ENCODE results near the gene SLC16A8.
"Not testable (repeated sequence)": the region's sequence is repeated elsewhere in the genome, so short reads cannot be mapped to it uniquely, and the experiment has no call there.

Gene SLC16A8

DNA sequence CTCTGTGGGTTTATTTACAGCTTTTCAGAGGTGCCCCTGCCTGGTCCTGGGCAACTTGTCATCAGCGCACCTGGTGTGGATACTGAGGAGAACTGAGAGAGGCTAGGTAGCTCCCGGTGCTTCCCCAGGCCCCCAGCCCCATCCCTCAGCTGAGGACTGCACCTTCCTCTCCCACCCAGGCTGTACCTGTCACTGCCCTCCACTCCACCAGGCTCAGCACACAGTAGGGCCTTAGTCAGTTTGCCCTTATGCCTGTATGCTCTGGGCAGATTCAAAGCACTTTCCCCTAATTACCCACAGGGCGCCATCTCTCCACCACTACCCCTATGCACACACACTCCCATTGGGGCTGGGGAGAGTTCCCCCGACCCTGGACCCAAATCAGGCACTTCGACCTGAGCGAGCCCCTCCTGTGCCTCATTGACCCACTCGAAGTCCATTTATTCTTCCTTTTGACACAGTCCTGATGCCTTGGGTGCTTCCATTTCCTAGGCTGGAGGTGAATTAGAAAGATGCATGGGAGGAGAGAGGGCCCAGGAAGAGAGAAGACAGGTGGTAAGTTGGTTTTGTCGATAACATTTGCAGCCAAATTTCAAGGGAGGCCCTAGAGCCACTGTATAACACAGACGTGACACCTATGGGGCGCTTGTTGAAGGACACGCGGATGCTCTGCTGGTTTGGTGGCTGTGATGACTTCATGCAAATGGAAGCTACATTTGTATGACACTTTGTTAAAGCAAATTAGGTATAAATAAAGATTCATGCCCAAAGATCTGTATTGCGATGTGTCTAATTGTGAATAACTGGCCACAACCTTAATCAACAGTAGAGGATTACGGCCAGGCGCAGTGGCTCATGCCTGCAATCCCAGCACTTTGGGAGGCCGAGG, 40.6 kb downstream of the SLC16A8 start:
- no peak for DNase-seq (ENCODE audit: low read depth in 2 of 2)

DNA sequence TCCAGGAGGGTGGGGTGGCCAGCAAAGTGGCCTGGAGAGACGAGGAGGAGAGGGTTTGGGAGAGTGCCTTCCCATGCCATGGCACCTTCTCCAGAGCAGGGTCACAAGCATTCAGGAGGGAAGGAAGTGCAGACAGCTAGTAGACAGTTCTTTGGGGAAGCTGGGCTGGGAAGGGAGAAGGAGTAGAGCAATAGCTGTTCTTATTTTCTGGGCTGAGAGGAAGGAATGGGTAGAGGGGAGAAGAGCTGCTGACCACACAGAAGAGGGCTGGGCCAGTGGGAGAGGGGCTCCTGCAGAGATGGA, 41.5 kb downstream of the SLC16A8 start:
- no peak for DNase-seq (ENCODE audit: low read depth in 2 of 2)

DNA sequence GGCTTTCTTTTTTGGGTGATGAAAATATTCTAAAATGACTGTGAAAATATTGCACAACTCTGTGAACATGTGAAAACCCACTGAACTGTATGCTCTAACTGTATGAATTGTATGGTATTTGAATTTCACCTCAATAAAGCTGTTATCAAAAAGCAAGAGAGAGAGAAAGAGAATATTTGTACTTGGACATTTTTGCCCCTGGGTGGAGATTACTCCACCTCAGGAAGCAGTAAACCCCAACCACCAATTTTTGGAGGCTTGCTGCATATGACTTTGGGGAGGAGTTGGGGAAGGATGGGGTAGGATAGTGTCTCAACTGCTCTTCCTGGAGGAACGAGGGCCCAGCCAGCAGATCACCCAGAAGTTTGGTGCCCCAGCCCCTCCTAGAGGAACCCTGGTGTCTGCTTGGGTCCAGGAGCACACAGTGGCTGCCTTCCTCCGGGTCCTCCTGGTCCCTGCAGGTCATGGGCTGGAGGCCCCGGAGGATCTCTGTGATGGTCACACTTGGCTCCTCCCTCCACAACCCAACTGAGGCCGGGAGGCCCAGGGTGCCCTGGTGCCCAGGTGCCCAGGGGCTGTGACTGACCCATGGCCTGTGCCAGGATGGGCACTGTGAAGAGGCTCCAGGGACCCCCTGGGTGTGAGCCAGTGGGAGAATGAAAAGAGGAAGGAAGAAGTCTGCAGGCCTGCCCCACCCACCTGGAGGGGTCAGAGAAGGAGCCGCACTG, 42.1 kb downstream of the SLC16A8 start:
- no peak for DNase-seq (ENCODE audit: low read depth in 2 of 2)

DNA sequence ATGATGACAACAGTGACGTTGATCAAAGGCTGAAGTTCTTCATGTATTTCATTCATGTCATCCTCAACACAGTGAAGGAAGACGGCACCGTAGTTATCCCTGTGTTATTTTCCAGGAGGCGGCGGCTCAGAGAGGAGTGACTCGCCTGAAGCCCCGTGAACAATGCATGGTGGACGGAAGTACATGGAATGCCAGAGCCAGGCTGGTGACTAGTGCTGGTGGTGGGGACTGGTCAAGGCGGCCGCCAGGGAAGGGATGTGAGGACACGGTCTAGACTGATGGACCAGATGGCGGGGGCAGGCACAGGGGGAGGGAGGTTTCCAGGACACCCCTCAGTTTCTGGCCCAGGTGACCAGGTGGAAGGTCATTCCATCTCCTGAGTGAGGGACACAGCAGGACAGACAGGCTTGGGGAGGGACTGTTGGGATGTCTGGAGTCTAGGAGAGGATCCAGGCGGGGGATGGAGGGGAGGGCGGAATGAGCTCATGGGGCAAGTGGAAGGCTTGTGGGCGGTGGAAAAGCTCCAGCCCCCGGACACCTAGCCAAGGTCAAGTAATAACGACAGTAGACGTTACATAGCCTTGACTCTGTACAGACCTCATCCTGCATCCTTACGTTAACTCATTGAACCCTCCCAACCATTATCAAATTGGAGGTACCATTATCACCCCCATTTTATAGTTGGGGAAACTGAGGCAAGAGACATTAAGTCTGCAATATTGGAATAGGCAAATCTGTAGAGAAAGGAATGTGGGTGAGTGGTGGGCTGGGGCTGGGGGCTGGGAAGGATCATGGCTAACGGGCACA, 42.8 kb downstream of the SLC16A8 start:
- DNase-seq (ENCODE audit: low read depth in 2 of 2): no peak

DNA sequence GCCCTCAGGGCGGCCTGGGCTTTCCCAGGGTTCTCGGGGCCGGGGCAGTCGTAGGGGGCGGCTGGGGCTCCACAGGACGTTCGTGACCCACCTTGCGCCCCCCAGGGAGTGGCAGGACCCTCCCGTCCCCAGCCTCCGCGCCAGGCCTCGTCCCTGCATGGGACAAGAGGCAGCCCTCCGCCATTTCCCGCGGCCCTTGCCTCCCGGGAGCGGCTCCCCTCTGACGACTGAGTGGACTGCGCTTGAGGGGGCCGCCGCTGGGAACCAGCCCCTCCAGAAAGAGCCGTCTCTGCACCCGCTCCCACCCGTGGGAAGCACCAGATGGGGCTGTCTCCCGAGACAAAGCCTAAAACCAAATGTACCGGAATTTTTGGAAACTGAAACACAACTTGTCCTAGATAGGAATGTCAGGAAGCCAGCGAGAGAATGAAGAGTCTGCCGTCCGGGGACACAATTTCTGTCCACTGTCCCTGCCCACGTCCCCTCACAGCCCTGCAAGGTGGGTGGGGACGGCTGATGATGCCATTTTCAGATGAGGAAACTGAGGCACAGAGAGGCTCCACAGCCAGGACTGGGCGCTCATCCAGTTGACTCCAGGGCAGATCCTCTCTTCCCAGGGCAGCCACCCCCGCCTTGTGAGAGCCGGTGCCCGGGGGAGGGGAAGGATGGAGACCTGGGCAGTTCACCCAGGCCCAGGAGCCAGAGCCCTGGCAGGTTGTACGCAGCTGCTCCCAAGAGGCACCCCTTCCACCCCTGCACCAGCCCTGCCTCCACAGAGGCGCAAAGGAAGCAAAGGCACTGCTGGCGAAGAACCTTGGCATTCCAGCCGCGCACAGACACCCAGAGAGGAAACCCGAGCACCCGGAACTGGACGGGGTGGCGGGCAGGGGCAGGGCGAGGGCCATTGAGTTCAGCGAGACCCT, 44.8 kb downstream of the SLC16A8 start:
- no peak for DNase-seq (ENCODE audit: low read depth in 2 of 2)

DNA sequence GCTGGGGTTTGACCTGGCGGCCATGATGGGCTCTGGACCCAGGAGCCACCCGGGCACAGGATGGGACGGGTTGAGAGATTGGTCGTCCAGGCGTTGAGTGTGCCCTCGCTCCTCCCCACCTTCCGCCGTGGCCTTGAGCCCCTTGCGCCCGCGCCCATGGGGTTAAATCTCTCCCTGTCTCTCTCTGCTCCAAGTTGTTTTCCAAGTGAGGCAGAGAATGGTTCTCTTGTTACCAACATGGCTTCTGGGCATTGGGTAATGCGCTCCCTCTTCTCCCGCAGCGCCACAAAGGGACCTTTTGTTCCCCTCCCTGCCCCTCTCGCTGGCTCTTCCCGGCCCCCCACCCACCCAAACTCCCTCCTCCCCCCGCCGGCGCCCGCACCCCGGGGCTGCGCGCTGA, 45.6 kb downstream of the SLC16A8 start:
- DNase-seq (ENCODE audit: low read depth in 2 of 2): no peak

DNA sequence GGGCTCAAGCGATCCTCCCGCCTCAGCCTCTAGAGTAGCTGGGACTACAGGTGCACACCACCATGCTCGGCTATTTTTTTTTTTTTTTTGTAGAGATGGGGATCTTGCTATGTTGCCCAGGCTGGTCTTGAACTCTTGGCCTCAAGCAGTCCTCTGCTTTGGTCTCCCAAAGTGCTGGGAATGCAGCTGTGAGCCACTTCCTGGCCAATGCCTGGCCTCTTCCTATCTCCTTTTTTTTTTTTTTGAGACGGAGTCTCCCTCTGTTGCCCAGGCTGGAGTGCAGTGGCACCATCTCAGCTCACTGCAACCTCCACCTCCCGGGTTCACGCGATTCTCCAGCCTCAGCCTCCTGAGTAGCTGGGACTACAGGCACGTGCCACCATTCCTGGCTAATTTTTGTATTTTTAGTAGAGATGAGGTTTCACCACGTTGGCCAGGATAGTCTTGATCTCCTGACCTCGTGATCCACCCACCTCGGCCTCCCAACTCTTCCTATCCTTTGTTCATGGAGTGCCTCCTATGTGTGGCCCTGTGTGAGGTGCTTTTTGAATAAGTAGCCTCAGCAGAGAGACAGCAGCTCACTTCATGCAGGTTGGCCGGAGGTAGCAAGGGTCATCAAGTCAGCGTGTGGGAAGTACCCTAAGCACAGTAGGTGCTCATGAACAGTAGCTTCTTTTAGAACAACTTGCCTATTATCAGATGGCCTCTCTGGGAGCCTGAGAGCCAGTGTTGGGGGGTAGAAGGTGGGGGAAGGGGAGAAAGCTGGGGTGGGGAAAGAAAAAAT, 46.4 kb downstream of the SLC16A8 start:
- DNase-seq (ENCODE audit: low read depth in 2 of 2): not testable (repeated sequence)

DNA sequence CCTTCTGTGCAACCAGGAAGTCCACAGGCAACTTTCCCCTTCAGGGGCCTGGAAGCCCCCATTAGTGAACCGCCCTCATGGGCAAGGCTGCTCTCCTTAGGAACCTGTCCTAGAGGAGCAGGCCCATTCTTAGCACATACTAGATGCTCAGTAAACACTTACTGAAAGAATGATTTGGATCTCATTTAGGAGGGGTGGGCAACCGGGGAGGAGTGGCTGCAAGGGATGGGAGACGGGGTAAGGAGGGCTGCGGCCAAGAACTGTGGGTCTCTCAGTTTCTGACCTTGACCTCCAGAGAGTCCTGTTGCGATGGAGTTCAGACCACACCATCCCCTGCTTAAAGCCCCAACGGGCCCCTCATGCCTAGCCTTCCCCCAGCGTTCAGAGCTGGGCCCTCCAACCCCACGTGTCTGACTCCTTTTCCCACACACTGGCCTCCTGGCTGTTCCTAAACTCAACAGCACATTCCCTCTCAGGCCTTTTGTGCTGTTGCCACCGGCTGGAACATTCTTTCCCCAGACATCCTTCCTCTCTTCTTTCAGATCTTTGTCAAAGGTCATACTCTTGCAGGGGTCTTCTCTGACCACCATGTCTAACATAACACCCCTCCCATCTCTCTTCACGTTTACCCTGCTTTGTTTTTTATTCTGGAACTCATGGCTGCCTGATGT, 47.5 kb downstream of the SLC16A8 start:
- no peak for DNase-seq (ENCODE audit: low read depth in 2 of 2)

DNA sequence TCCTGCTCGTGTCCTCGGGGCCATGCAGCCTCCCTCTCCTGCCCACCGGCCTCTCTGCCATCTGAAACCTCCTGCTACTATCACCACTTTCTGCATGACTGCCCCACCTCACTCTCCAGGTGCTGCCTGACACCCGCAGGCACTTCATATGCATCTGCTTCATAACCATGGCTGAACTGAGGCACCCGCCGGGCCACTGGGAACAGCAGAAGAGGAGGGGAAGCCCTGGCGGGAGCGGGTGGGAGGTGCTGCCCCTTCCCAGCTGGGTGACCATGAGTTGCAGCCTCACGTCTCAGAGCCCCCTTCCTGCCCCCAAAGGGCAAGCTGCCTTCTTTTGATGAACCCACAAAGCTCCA, 48.5 kb downstream of the SLC16A8 start:
- no peak for DNase-seq (ENCODE audit: low read depth in 2 of 2)

DNA sequence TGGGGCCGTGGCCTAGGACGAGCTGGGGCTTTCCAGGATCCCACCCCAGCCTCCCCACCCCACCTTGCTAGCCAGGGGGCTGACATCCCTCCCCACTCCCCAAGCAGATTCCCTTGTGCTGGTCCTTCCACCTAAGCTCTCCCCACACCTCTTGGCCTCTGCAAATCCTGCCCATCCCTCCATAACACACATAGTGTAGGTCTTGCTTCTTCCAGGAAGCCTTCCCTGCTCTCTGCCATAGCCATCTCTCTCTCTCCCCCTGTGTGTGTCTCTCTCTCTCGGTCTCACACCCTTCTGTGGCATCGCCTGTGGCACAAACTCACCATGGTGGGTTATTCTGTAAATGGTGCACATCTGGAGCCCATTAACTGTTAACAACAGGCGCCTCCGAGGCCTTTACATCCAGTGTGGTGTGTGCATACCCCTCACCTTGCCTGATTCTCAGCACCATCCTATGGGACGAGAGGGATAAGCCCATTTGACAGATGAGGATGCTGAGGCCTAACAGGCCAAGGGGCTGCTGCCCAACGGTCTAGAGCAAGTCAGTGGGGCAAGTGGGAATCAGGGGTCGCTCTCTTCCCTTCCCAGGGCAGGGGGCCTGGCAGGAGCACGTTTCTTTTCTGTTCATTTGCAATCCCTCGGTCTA, 49.0 kb downstream of the SLC16A8 start:
- no peak for DNase-seq (ENCODE audit: low read depth in 2 of 2)

DNA sequence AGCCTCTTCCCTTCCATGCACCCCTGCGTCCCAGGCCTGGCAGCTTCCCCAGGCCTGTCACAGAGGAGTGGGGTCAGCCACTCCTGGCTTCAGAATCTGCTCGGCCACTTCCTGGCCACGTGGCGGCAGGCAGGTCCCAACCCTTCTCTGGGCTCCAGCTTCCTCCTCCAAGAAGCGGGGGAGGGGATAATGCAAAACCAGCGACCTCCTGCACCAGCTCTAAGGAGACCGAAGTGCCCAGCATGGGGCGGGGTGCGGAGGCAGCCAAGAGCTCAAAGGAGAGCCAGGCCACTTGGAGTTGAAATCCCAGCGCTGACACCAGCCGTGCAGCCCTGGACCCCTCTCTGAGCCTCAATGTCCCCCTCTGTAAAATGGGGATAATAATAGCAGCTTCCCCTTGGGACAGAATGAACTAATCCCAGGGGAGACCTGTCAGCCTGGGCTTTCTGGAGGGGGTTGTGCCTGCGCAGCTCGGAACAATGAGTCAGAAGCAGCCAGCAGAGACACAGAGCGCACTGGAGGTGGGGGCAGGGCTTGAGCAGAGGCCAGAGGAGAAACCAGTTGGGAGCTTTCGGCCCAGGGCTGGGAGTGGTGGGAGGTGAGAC, 49.6 kb downstream of the SLC16A8 start:
- DNase-seq (ENCODE audit: low read depth in 2 of 2): no peak

DNA sequence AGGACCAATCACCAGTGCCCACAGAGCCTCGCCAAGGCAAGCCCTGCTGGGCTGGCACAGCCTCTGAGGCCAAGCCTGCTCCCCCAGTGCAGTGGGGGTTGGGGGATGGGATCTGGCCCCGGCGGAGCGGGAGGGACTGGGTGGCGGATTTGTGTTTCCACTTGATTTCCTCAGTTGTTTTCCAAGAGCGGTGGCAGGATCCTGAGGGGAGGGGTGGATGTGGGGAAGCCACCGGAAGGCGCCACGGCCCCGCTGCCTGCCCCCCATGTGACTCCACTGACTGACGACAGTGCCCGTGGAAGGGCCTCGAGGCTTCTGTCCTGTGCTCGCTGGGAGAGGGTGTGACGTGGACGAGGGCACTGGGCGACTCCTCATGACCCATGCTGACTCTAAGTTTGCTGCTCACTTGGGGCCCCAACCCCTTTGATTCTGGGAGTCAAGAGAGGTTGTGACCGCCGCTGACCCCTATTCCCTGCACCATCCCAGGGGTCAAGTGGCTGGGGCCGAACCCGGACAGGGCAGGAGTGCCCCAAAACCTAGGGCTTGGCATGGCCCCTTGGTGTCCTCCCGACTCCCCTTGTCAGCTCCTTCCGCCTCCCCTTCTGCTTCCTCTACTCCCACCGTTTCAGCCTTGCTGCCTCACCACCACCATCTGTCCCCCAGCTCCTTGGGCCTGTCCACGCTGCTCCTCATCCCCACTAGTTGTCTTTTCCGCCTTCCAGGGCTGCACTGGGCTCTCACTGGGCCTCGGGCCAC, 50.3 kb downstream of the SLC16A8 start:
- no peak for DNase-seq (ENCODE audit: low read depth in 2 of 2)

DNA sequence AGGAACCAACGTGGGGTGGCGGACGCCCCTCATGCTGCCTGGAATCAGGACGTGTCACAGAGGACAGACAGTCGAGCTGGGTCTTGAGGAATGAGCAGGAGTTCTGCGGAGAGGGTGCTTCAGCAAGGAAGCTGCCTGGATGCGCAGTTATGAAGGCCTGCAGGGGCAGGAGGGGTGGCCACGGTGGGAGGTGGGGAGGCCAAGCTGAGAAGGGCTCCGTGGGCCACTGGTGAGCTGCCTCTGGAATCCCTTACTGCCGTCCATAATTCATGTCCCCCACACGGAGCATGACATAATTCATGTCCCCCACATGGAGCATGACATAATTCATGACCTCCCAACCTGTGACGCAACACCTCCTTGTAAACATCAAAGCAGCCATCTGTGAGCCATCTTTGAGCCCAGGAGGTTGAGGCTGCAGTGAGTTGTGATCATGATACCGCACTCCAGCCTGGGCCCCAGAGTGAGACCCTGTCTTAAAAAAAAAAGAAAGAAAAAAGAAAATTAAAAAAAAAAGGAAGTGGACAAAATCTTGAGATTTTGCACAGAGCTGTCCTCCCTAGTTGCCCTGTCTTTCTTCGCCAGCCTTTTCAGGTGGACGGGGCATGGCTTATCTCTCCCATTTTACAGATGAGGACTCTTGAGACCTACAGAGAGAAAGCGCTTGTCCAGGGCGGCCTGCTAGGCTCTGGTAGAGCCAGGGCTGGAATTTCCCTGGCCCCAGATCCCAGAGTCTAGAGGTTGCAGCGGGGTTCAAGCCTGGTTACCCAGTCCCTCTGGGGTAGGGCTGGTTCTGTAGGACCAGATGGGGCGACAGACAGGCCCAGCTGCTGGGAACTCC, 51.1 kb downstream of the SLC16A8 start:
- no peak for DNase-seq (ENCODE audit: low read depth in 2 of 2)

DNA sequence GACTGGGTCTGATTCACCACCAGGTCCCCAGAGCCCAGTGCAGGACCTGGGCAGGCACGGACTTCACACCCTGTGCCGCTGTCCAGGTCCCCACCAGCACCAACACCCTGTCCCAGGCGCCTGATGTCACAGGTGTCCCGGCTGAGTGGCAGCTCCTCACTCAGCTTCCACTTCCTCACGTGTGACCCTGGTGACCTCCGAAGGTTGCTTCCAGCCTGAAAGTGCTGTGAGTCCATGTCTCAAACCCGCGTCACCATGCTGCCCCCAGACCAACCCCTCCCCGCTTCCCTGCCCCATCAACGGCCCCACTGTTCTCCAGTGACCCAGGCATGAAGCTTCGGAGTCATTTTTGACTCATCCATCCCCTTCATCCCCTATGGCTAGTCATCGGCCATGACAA, 52.5 kb downstream of the SLC16A8 start:
- DNase-seq (ENCODE audit: low read depth in 2 of 2): no peak

DNA sequence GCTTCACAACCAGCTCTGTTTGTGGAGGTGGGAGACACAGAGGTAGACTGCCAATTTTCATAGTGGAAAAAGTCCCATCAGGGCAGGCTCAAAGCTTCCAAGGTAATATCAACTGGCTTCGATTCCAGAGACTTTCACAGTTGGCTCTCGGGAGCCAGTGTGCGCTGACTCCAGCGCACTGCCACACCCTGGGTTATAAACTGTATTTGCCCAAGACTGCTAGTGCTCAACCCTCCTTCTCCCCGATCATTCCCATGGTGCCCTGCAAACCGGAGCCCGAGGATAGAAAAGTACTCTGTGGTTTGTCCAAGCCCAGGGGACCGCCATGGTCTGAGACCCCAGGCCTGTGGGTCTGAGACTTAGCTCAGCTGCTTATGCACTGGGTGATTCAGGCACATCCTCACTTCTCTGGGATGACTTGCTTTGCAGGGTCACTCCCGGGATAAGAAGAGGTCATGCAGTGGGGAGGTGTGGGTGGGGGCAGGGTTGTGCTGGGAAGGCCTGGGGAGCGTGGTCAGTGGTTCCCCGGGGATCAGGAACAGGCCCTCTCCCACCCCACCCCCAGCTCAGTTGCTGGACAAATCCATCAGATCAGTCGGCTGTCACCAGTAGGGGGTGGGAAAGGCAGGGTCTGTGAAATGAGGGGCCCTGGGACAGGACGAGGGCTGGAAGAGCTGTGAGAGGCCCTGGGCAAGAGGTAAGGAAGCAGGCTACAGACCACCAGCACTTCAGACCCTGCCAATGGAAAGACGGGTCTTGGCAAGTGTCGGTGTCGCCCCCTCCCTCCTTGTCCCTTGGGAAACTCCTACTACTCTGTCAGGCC, 53.5 kb downstream of the SLC16A8 start:
- no peak for DNase-seq (ENCODE audit: low read depth in 2 of 2)

DNA sequence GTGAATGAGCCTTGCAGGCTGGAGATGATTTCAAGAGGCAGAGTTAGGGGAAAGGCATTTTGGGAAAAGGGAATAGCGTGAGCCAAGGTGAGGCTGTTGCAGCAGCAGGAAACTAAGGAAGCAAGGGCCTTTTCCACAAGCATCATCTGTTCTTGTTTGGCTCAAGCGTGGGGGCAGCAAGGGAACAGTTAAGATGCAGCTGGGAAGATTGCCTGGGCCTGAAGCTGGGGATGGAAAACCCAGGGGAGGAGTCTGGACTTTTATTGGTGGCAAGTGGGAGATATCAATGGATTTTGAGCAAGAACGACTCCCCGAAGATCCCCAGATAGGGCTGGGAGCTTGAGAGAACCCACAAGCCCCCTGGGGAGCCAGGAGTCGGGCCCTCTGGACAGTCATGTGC, 54.1 kb downstream of the SLC16A8 start:
- no peak for DNase-seq (ENCODE audit: low read depth in 2 of 2)

DNA sequence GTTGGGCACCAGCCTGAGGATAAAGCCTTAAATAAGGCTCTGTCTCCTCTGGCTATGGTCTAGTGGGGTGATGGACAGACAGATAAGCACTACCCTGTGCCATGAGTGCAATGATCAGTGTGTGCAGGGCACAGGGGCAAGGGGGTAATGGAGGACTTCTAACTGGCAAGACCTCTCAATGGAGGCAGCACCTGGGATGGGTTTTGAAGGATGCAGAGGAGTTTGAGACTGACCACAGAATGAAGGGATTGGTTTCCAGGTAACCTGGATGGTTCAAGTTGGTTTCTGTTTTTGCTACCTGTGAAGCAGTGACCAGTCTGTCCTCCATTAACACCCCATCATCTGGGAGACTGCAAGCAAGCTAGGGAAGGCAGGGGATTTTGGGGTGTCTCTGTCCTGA, 54.6 kb downstream of the SLC16A8 start:
- no peak for DNase-seq (ENCODE audit: low read depth in 2 of 2)

Measured in stimulated activated CD8-positive, alpha-beta memory T cell treated with anti-CD3 and anti-CD28 coated beads, Interleukin-15, amount 100 ng/mL, for 48 hours (primary cell).